HG02943 (cell line): ENCODE data around the gene PHLDB3.

Experiments used
- ATAC-seq: cut with Tn5 transposase; IDR thresholded peaks from one replicate; pipeline ENCODE4 v1.9.1; 2021; ENCODE audit warnings: mild to moderate bottlenecking, low read depth, moderate library complexity; ENCODE audit not compliant: unreplicated experiment

PHLDB3 gene

DNA sequence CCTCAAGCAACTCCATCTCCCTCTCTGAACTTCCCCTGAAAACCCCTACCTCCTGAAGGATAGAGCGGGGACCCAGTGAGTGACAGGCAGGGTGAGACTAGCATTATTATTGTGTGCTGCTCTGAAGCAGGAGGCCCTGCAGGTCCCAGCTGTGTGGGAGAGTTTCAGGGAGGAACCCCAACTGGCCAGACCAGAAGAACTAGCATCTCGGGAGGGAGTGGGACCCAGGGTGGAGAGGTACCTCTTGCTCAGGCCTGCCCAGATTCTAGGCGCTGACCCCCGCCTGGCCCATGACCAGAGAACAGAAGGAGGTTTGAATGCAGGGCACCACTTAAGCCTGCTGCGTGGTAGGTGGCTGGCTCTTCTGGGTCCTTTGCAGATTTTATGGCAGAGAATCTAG, 33.5 kb downstream of the PHLDB3 start:
- no peak for ATAC-seq

DNA sequence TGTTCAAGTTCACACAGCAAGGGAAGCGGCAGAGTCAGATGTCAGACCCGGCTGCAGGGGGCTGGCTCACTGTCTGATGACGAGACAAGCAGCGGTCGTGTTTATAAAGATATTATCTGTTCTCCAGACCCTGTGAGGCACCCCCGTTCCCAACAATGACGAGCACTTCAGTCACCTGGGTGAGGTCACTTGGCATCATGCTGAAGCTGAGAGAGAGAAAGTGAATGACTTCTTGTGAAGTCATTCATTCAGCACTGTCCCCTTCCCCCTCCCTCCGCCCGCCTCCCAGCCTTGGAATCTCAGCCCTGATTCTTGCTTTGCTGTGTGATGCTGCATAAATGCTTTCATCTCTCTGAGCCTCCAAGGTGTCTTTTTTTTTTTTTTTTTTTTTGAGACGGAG, 34.3 kb downstream of the PHLDB3 start:
- ATAC-seq: no peak

DNA sequence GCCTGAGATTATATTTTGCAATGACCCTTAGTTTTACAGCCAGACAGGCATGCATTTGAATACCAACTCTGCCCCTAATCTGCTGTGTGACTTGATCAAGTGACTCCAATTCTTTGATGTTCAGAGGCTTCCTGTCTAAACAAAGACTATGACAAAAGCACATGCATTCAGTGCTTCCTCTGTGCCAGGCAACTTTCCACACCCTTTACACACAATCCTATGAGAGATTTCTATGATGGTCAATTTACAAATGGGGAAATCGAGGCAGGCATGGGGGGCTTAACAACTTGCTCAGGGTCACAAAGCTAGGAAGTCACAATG, 35.4 kb downstream of the PHLDB3 start:
- no peak for ATAC-seq

DNA sequence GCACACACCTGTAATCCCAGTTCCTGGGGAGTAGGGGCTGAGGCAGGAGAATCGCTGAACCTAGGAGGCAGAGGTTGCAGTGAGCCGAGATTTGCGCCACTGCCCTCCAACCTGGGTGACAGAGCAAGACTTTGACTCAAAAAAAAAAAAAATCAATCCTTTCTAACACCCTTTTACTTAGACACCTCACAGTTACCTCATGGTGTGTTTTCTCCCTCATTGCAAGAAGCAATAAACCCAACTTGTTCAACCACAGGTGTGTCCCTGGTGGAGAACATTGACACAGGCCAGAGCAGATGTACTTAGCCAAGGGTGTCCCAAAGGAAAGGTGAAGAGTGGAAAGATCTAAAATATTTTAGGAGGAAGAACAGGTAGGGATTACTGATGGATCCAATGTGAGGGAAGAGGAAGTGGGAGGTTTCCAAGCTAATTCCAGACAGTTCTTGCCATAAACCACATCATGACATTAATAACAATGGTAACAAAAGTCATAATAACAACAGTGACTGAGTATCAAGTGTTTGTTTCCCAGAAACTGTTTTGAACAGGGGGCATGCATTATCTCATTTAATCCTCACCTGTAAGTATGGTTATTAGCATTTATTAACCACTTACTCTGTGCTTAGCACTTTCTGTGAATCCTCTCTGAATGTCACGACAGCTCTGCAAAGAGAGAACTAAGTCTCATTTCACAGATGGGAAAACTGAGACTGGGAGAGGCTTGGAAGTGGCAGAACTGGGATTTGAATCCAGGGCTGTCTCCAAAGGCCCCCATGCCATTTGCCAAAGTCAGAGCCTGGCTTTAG, 36.0 kb downstream of the PHLDB3 start:
- ATAC-seq: no peak

DNA sequence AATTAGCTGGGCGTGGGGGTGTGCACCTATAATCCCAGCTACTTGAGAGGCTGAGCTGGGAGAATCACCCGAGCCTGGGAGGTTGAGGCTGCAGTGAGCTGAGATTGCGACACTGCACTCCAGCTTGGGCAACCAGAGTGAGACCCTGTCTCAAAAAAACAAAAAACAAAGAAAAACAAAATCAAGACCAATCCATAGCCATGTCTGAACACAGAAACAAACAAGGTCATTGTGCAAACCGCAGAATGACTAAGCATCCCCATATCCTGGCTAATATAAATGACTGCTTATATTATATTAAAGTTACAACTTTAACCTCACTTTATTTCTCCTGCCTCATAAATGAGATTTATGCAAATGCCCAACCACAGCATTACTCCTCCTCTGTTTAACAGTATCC, 36.8 kb downstream of the PHLDB3 start:
- ATAC-seq: no peak

DNA sequence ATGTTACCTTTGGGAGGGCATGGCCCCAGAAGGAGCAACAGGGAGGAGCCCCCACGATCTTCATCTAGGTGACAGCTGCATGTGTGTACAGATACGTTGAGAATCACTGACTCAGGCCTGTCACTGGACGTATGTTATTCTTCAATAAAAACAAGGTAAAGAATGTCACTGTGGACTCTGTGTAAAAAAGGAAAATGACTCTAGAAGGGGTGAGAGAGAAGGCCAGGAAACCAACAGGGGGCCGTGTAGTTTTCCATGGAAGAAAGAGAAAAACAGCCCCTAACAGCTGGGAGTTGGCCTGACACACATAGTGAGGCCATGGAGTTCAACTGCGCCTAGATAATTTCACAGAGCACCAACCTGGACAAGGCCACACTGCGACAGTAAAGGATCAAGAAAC, 37.3 kb downstream of the PHLDB3 start:
- ATAC-seq: no peak

DNA sequence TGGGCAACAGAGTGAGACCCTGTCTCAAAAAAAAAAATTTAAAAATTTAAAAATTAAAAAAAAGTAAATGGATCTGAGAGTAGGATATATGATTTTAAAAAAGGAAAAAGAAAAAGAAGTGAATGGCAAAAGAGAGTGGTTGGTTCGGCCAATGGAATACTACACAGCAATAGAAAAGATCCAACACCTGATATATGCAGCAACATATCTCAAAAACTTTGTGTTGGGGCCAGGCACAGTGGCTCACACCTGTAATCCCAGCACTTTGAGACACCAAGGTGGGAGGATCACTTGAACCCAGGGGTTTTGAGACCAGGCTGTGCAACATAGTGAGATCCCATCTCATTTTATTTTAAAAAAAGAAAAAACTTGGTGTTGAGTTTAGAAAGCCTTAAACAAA, 37.8 kb downstream of the PHLDB3 start:
- ATAC-seq: no peak

DNA sequence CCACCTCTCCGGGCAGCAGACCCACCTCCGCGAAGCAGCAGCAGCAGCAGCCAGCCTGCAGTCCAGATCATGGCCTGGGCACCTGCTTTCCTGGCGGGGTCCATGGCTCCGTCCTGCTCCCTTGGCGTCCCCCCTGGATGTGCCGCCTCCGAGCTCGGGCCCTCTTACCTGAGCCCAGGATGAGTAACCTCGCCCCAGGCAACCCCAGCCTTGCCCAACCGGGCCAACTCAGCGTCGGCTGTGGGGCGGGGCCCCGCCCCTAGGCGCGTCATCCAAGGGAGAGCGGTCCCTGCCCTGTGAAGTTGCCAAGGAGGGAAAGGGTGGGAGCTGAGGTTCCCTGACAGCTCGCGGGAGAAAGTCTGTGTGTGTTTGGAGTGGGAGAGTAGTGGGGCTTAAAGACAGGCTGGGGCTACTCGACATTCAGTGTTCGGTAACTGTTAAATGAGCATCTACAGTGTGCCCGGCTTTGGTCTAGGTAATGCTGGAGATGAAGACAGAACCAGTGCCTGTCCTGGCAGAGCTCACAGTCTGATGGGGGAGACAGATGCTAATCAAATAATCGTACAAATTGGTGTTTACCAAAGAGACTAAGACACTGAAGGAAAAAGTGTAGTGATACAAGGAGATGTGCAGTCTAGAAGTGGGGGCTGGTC, 39.0 kb downstream of the PHLDB3 start, which contains the start of gene LYPD3:
TSS of gene LYPD3 (minus strand) at position 141 of the 653 bp plus-strand sequence. CDS start at position 104, 37 bp downstream.
- ATAC-seq: no peak

DNA sequence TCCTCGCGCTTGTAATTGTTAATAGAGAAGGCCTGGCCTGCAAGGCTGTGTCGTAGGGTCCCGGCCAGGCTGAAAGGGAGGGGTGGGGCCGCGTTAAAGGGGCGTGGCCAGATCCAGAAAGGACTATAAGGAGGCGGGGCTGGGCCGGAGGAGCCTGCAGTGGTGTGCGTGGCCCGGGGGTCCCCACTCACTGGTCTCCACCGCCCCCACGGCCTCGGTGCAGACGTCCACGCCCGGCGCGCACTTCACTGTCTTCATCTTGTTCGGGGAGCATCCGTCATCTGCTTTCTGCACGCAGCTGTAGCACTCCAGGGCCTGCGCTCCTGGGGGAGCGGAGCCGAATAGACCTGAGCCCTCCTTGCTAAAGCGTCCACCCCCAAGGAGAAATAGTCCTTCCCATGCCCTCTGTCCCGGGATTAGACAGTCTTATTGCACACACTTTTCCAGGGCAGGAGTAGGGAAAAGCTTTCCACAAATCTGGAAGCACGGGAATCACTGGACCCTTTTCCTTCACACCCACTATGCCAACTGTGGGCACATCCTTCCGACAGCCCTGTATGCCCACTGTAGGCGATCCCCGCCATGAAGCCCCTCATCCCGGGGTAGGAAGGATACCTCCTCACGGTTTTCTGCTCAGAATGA, 40.3 kb downstream of the PHLDB3 start:
- peak; percentile 36 for ATAC-seq

DNA sequence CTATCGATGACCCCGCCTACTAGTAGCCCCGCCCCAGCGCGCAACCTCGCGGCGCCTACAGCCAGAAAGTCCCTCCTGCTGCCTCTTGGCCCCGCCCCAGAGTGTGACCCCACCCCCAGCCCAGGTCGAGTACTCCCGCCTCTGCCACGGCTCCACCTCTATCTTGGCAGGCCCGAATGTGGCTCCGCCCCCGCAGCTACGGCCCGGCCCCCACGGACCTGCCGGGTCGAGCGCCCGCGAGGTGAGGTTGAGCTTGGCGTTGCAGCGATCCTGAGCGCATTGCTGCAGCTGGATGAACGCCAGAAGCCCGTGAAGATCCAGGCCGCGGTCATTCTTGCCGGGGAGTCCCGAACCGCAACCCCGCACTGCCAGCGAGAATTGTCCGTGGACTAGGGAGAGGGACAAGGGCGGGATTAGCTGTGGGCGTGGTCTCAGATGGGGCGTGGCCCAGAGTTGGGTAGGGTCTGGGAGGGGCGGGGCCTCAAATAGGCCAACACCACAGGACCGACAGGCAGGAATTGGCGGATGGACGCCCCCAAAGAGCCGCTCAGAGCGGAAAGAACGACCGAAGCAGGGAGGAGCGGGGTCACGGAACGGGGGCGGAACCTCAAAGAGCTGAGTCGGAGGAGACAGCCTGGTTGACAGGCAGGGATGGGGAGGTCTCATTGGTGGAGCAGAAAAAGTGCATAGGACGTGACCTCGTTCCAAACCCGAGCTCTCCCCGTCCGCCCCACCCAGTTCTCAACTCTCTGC, 41.0 kb downstream of the PHLDB3 start:
- peak; percentile 82 for ATAC-seq

DNA sequence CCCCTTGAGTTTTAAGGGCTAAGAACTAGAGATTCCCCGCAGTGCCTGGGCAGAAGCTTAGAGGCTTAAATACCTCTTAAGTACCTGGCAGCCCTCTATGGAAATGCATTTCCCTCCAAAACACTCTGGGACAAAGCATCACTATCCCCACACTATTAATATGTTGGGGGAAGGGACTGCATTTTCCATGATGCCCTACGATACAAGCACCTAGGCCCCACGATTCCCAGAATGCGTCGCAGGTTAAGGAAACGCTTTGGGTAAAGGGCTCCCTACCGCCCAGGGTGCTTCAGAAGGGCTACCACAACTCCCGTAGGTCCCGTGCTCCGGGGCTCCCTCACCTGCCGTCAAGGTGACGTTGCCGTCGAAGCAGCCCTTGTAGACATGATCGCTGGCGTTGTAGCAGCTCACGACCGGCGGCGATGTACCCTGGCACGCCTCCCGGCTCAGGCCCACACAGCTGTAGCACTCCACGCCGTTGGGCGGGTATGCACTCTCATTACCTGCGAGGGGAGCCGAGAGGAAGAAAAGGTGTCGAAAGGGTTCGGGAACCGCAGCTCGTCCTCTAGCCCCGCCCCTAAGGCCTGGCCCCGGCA, 41.7 kb downstream of the PHLDB3 start:
- no peak for ATAC-seq

DNA sequence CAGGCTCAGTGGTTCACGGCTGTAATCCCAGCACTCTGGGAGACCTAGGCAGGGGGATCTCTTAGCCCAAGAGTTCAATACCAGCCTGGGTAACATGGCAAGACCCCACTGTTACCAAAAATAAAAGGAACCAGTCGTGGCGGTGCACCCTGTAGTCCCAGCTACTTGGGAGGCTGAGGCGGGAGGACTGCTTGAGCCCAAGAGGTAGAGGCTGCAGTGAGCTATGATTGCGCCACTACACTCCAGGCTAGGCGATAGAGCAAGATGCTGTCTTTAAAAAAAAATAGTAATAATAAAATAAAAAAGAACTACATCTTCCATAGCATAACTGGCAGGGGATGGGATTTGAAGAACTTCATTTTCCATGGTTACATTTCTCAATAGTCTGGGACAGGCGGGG, 42.2 kb downstream of the PHLDB3 start:
- ATAC-seq: no peak

DNA sequence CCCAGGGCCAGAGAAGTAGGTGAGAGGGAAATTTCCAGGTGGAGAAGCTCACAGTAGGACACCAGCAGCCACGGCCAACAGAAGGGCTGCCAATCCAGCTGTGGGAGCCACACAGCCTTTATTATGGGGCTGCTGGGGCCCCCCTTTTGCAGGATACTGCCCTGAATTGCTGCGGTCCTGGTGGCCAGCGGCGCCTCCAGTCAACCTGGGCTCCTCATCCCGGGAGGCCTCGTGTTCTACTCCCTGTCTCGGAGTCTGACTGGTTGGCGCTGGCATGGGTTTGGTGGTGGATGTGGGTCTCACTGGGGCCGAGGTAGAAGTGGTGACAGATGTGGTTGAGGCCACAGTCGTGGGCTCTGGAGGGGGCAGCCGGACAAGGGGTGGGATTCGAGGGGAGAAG, 43.2 kb downstream of the PHLDB3 start:
- no peak for ATAC-seq

DNA sequence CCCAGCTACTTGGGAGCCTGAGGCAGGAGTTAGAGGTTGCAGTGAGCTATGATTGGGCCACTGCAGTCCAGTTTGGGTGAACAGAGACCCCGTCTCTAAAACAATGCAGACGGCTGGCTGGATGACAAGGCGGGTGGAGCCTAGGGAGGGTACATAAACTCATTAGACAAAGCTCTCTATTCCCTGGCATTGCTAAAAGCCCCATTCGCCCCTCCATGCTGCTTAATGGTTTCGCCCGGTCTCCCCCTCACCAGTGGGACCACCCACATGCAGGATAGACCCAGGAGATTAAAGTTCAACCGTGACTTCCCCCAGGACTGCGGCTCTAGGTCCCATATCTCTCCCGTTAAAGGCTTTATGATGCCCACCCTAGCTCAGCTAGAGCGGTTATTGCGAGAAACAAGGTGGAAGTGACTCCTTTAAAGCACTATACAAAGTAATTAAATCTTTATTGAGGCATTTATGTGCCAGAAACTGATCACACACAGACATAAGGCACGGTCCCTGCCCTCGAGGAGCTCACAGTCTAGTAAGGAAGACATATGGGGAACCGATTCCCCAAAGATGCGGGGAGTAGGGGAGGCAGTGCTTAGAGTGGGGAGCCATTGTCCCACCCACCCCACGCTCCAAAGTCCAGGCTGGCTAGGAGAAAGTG, 44.1 kb downstream of the PHLDB3 start:
- no peak for ATAC-seq

DNA sequence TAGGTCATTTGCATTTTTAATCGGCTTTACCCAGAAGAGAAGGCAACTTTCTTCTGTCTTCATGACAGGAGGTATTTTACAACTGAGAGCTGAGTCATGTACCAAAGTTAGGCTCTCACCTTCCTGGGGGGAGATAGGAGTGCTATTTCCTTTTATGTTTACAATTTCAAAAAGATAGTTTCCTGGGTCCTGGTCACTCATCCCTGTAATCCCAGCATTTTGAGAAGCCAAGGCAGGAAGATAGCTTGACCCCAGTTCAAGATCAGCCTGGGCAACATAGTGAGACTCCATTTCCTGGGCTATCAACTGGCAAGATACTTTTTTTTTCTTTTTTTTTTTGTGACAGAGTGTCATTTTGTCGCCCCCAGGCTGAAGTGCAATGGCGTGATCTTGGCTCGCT, 46.7 kb downstream of the PHLDB3 start:
- ATAC-seq: no peak

DNA sequence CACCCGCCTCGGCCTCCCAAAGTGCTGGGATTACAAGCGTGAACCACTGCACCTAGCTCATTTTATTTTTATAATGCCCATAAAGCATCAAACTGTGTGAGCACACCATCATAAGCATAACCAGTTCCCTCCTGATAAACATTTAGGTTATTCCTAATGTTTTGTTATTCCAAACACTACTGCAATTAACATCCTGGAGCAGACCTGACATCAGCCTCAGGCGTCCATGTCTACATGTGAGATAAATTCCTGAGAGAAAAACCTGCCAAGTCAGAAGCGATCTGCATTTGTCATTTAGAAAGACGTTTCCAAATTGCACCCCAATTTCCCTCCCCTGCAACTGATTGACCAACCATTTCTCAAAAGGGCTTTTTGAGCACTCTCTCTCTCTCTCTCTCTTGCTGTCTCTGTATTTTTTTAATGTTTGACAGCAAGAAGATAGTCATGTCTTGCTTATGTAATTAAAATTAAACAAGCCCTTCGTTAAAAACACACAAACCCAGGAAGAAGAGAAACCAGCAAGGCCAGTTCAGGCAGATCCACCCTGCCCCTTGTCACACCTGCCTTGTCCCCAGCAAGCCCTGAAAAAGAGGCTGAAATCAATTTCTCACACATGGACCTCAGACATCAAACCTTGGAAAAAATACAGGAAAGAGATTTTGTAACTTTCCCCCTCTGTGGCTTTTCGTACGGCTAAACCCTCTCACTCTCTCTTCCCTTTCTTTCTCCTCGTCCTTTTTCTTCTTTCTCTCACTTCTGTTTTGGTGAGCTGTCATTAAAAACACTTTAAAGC, 49.0 kb downstream of the PHLDB3 start:
- no peak for ATAC-seq

DNA sequence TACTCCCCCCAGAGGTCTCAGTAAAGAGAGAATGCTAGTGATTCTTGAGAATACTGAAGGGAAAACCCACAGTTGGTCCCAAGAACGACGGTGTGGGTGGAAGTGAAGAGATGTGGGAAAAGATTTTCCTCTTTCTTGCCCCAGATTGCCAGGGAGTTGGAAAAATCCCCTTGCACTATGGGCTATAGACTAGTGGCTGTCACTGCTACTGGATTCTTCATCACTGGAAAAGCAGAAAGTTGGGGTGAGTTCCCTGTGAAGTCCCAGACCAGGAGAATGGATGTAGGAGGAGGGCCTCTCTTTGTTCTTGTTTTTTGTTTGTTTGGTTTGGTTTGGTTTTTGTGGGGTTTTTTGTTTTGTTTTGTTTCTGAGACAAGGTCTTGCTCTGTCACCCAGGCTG, 50.5 kb downstream of the PHLDB3 start:
- no peak for ATAC-seq

DNA sequence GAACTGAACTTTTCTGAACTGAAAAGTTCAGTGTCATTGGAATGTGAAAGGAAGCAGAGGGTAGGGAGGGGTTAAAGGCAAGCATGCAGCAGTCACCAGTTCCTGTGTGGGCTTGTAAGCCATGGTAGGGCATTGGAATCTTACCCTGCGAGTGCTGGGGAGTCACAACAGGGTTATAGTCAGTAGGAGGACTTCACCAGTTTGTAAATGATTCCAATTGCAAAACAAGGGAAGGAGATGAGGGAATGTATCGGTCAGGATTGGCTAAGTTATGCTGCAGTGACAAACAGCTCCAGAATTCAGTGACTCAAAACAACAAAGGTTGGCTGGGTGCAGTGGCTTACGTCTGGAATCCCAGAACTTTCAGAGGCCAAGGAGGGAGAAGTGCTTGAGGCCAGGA, 52.0 kb downstream of the PHLDB3 start:
- no peak for ATAC-seq

DNA sequence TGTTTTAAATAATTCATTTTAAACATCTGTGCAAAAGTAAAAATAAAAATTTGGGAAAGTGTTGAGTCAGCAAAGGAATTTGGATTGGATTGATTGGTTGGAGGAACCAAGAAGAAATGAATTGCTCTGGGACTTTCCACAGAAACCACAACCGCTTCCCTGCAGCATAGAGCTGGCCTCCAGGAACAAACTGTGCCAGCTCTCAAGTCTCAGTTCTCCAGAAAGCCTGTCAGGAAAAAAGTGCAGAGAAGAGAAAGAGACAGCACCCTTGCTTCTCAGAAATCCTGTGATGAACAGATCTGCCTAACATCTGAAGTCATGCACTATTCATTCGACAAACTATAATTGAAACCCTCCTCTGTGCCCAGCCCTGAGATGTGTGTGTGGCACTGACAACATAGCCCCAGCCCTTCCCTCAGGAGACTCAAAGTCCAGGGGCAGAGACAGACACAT, 54.0 kb downstream of the PHLDB3 start:
- no peak for ATAC-seq
